A673 (cell line): ENCODE measurements around the gene MRPL37.

Experiments
- CTCF ChIP-seq: fragments of 300-800, 200-600 bp; sonication (generic); conservative IDR thresholded peaks from 2 replicates; pipeline ENCODE4 v1.5.1; 2017; ENCODE audit warnings: low read depth, mild to moderate bottlenecking, antibody characterized with exemption, low read length, moderate library complexity, mixed read lengths
- EZH2 ChIP-seq: fragments of 200-600 bp; sonication (generic); IDR thresholded peaks from 2 replicates; pipeline ENCODE4 v1.6.1; 2017; ENCODE audit warnings: borderline replicate concordance, low read depth, mild to moderate bottlenecking, mixed read lengths, antibody characterized with exemption, low read length; ENCODE audit not compliant: poor library complexity, severe bottlenecking

DNA sequence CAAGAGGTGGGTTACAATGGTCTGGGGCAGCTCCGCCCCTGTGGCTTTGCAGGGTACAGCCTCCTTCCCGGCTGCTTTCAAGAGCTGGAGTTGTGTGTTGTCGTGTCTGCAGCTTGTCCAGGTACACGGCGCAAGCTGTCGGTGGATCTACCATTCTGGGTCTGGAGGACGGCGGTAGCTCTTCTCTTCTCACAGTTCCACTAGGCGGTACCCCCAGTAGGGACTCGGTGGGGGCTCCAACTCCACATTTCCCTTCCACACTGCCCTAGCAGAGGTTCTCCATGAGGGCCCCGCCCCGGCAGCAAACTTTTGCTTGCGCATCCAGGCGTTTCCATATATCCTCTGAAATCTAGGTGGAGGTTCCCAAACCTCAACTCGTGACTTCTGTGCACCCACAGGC, 34.8 kb upstream of the MRPL37 start:
- TF ChIP-seq CTCF (no peak), EZH2 (no peak)
